GM12891 (cell line): ENCODE results near the gene SPATA18.

Experiments
- POLR2A ChIP-seq: IDR thresholded peaks from 2 replicates; pipeline ENCODE4 v1.6.1; 2011; ENCODE audit warnings: low read depth, low read length, control low read depth
- POLR2AphosphoS5 ChIP-seq: IDR thresholded peaks from 2 replicates; pipeline ENCODE4 v1.6.1; 2011; ENCODE audit warnings: low read depth, low read length, control low read depth
- TAF1 ChIP-seq: IDR thresholded peaks from 2 replicates; pipeline ENCODE4 v1.6.1; 2011; ENCODE audit warnings: low read depth, low read length, control low read depth

- TF ChIP-seq TAF1 (no peak), POLR2A (no peak), POLR2AphosphoS5 (no peak)
Measured at GRCh38 chr4:52069571-52069970, 18.5 kb downstream of the SPATA18 start.
